OCI-LY3 (cell line): Measurements from ENCODE around the gene DAPP1.

Experiments used
- EZH2phosphoT487 ChIP-seq: fragments of 200-600 bp; shearing (Covaris generic); IDR thresholded peaks from 2 replicates; pipeline ENCODE4 v1.6.1; 2018; ENCODE audit warnings: antibody characterized with exemption, mixed run types, low read depth
- TF ChIP-seq, protein P1 (sequence below): fragments of 200-600, 300-600 bp; sonication (generic); IDR thresholded peaks from 2 replicates; pipeline ENCODE4 v1.5.1; 2014; ENCODE audit warnings: antibody characterized with exemption, low read length, low read depth

DNA sequence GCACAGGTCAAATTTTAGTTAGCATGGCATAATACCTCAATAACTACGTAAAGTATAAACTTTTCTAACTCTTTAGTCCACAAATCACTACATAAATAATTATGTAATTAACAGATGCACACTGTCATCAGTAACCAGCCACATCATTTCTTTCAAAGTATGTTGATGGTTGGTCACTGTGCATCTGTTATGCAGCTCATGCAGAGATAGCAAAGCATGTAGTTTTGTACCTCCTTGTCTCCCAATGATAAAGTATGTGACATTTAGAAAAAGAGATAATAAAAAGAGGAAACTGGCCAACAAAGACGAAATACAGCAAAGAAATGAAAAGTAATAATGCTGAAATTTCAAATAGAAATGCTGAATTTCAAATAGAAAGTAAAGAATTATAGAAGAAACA, 74.7 kb downstream of the DAPP1 start:
- TF ChIP-seq, protein P1, sequence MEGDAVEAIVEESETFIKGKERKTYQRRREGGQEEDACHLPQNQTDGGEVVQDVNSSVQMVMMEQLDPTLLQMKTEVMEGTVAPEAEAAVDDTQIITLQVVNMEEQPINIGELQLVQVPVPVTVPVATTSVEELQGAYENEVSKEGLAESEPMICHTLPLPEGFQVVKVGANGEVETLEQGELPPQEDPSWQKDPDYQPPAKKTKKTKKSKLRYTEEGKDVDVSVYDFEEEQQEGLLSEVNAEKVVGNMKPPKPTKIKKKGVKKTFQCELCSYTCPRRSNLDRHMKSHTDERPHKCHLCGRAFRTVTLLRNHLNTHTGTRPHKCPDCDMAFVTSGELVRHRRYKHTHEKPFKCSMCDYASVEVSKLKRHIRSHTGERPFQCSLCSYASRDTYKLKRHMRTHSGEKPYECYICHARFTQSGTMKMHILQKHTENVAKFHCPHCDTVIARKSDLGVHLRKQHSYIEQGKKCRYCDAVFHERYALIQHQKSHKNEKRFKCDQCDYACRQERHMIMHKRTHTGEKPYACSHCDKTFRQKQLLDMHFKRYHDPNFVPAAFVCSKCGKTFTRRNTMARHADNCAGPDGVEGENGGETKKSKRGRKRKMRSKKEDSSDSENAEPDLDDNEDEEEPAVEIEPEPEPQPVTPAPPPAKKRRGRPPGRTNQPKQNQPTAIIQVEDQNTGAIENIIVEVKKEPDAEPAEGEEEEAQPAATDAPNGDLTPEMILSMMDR: no peak
- no peak for TF ChIP-seq EZH2phosphoT487
